Kidney glomerular epithelial cell (primary cell): ENCODE data around the gene SLC49A3.
"Not testable (repeated sequence)": the region's sequence is repeated elsewhere in the genome, so short reads cannot be mapped to it uniquely, and the experiment has no call there.

Experiments
- DNase-seq: peaks from one replicate; lab custom pipeline; 2025; lab: John Stamatoyannopoulos, UW

Gene SLC49A3

DNA sequence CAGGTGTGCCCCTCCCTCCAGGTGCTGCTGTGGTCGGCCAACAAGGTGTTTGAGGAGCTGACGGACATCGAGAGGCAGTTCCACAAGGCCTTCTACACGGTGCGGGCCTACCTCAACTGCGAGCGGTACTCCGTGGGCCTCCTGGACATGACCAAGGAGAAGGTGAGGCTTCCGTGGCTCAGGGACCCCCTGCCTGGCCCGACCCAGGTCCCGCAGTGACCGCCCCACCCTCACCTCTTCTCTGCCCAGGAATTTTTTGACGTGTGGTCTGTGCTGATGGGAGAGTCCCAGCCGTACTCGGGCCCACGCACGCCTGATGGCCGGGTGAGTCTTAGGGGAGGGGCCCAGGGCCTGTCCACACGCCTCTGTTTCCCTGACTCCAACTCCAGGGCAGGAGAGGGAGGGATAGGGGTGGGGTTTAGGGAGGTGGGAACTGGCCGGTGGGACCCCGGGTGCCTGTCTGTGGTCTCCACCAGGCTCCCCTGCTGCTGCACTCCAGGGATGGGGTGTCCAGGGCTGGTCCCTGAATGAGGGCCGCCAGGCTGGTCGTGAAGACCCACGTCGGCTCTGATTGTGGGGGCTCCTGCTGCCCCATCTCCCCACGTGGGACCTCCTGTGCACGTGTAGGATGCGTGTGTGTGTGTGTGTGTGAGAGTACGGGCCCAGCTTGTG is 35.0 kb downstream of the SLC49A3 start:
- DNase-seq, result no peak

DNA sequence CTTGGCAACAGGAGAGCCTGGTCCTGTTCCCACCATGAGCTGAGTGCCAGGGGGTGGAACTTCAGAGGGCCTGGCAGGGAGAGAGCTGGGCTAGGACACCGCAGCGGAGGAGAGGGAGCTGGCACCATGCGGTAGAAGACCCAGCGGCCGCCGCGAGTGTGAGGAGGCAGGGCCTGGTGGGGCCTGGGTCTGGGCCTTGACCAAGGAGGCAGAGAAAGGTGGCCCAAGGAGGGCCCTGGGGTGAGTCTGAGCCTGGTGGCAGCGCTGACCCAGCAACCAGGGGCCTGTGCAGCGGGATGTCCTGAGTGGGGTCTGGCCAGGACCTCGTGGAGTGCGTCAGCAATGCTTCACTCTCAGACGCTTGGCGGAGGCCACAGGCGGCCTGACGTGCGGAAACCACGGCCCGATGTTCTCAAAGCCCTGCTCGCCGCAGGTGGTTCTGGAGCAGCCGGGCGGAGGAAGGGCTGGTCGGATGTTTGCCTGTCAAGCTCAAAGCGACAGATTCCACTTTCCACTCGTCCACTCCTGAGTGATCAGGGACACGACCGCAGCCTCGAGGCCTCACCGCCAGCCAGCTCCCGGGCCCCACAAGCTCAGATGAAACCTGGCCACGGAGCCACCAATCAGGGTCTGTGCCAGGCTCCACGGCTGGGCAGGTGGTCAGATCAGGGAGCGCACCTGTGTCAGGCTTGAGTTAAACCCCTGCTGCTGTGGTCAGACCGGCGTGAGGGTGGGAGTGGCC is 35.7 kb downstream of the SLC49A3 start:
- DNase-seq, result no peak

DNA sequence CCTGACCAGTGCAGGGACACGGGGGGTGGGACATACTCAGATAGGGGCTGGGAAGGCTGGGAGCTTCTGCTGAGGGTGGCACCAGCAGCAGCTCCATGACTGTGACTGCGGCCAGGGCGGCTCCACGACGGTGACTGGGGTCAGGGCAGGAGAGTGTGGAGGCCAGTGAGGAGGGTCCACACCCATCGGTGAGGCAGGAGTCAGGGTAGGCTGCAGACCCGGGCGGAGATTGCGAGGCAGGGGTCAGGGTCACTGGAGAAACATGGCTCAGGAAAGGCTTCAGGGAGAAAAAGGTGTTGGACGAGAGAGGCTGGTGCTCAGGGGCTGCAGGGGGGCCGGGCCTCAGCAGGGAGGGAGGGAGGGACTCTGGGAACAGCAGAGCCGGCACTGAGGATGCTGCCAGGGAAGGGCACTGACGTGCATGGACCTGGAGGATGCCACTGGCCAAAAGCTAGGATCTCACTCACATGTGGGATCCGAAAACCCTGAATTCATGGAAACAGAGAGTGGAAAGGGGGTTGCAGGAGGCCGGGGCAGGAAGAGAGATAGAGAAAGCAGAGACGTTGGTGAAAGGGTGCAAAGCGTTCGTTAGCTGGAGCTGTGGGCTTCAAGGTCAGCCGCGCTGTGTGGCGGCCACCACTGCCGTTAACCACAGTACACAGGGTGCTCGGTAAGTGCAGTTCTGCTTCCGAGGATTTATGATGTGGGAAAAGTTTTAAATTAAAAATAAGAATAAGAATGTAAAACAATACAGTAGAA is 36.9 kb downstream of the SLC49A3 start:
- no peak for DNase-seq

DNA sequence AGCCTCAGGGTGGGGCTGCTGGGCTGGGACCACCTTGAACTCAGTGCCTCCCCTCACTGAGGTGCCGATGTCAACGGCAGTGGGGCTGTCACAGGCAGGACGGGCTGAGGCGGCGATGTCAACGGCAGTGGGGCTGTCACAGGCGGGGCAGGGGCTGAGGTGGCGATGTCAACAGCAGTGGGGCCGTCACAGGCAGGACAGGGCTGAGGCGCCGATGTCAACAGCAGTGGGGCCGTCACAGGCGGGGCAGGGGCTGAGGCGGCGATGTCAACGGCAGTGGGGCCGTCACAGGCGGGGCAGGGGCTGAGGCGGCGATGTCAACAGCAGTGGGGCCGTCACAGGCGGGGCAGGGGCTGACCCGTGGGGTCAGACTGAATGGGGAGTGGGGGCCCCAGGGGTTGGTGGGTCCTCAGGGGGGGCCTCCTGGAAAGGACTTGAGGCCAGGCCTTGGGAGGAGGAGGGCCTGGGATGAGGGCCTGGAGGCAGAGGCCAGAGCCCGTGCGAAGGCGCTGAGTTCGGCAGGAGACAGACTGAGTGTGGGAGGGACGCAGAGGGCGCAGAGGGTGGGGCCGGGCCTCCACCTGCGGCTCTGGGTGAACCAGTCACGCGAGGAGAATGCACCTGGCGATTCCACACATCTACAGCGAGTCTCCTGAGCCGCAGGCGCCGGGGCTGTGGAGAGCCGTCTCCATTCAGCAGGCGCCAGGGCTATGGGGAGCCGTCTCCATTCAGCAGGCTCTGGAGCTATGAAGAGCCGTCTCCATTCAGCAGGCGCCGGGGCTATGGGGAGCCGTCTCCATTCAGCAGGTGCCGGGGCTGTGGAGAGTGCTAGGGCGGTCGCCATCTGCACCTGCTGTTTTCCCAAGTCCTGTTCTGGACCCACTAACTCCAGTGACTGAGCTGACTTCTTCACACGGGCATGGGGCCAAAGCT is 37.7 kb downstream of the SLC49A3 start:
- no peak for DNase-seq

DNA sequence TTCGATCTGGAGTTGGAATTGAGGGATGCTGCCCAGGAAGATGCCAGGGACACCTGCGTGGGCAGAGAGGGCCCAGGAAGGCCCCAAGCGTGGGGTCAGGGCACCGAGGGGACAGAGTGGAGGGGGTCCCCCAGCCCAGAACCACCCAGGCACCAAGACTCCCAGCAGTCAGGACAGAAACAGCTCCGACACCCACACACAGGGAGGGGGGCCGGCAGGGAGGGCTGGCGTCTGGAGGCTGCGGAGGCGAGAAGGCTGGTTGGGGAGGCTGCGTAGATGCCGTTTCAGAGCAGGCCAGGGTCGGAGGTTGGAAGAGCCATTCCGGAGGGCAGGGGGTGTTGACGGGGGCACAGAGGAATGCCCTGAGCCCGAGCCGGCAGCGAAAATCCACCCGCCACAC is 38.5 kb downstream of the SLC49A3 start:
- DNase-seq, result no peak

DNA sequence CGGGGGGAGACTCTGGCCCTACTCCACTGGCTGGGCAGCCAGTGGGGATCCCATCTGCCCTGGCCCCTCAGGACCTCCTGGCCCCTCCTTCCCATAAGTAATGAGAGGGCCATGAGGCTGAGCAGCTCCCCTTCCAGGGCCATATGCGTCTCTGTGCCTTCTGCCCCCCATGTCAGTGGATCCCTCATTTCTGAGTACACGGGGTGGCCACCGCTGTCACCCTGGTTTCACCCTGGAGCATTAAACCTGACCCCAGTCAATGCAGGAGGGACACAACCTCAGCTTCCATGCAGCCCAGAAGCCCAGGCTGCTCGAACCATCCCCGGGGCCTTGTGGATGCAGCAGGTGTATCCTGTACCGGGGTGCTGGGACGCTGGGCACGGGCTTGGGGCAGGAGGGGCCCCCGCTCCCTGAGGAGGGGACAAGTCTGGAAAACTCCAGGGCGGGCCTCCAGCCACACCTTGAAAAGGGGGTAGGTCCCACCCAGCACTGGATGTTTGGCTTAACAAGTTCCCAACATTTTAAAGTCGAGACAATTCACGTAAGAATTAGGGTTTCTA is 39.1 kb downstream of the SLC49A3 start:
- DNase-seq, result no peak

DNA sequence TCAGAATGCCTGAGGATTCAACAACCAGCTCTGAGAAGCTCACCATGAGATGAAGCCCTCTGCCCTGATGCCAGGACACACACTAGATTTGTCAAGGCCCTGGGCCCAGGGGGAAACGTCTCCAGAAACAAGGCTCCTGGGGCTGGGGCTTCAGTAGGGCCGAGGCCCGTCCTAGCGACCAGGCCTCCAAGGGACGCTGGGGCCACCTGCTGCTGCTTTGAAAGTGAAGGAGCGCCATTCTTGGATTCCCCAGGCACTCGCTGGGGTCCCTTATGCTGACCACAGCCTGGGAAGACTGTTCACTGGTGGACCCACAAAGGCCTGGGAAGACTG is 39.7 kb downstream of the SLC49A3 start:
- DNase-seq, result no peak

DNA sequence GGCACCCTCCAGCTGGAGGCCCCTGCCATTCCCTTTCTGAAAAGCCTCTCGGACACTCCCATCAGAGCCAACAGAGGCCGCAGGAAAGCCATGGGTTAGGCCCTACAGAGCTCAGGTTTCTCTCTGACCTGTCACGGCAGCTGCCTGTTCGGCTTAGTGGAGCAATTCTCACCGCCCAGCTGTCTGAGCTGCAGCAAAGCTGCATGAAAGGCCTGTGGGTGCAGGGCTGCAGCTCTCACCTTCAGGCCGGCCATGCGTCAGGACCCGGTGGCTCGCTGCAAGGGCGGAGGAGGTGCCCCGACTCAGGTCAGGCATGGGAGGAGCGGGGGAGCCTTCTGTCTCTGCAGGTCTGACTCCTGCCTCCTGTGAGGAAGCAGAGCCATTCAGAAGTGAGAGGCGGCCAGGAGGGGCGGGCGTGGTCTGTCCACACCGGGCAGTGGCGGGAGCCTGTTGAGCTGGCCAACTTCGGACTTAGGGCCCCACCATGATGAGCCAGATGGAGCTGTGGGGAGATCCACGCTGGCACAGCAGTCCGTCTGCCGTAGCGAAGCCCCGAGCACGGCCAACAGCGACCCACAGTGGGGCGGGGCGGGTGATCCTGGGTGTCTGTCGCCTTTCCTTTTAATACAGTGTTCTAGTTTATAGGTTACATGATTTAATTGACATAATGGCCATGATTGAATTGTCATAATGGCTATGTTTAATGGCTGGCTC is 40.2 kb downstream of the SLC49A3 start:
- DNase-seq, result no peak

DNA sequence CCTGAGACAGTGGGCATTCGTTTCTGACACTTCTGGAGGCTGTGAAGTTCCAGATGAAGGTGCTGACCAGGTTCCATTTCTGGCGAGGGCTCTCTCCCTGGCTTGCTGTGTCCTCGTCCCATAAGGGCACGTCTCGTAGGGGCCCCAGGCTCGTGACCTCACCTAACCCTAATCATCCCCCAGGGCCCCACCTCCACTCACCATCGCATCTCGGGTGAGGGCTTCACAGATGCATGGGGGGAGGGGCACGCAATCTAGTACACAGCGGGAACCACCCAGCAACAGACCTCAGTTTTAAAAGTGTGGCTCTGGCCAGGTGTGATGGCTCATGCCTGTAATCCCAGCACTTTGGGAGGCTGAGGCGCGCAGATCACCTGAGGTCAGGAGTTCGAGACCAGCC is 41.5 kb downstream of the SLC49A3 start:
- no peak for DNase-seq

DNA sequence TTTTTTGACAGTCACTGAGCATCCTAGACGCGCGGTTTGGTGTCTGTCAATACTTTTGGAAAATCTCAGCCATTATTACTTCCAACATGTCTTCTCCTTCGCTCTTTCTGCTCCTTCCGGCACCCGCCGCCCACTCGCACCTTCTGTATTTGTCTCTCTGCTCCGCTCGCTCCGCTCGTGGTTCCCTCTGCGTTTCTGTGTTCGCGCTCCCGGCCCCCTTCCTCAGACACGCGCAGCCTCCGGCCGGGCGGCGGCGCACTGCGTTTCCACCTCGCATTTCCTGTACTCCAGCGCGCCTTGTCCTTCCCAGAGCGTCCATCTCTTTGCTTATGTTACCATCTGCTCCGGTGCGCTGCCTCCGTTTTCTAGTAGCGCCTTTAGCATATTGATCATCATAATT is 42.5 kb downstream of the SLC49A3 start:
- DNase-seq, result no peak

DNA sequence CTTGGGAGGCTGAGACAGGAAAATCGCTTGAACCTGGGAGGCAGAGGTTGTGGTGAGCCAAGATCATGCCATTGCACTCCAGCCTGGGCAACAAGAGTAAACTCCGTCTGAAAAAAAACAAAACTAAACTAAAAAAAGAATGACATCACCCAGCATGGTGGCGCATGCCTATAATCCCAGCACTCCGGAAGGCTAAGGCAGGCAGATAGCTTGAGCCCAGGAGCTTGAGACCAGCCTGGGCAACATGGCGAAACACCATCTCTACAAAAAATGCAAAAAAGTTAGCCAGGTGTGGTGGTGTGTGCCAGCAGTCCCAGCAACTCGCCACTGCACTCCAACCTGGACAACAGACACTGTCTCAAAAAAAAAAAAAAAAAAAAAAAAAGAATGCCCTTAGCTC is 46.6 kb downstream of the SLC49A3 start:
- DNase-seq, result not testable (repeated sequence)

DNA sequence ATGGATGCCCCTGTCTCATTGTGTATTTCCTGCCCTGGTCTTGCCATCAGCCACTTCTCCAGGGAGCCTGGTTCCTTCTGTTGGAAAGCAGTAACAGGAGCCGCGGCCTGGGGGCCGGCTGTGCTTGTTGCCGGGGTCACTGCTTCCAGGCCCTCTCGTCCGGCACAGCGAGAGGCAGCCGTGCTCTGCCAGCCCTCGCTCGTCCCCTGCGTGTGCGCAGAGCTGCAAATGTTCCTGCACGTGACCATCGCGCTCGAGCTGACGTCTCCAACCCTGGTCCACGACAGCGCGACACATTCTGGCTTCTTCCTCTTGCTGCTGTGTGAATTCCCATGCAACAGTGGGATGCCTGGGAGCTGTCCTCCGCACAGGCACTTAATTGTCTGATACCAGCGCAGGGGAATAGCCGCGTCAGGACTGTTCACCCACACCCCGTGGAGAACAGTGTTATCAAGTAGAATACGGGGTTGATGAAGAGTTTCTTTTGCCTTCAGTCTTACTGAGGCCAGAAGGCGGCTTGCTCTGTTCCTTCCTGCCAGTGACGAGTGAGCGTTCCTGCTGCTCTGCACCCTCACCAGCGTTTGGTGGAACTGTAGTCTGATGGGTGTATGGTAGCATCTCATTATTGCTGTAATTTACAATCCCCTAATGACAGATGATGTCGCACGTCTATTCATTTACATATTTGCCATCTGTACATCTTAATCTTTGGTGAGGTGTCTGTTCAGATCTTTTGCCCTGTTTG is 51.2 kb downstream of the SLC49A3 start:
- DNase-seq, result no peak

DNA sequence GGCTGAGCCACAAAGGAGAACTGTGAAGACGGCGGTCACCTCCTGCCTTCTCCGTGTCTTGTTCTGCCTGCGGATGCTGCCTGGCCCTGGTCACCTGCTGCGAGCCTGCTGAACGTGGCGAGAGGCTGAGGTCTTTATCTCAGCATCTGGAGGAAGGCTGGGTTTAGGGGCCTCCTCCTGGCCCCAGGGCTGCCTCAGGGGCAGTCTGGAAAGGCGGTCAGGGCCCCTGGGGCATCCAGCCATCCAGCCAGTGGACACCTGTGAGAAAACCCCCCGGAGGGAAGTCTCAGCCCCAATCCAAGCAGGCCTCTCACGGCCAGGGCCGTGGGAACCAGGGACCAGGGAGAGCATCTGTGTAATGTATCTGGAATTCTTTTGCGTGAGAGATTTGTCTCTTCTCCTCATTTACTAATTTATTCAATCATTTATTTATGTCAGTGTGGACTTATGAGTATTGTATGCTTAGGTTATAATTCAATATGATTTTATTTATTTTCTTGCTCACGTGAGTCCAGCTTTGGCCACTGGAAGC is 52.3 kb downstream of the SLC49A3 start:
- no peak for DNase-seq

DNA sequence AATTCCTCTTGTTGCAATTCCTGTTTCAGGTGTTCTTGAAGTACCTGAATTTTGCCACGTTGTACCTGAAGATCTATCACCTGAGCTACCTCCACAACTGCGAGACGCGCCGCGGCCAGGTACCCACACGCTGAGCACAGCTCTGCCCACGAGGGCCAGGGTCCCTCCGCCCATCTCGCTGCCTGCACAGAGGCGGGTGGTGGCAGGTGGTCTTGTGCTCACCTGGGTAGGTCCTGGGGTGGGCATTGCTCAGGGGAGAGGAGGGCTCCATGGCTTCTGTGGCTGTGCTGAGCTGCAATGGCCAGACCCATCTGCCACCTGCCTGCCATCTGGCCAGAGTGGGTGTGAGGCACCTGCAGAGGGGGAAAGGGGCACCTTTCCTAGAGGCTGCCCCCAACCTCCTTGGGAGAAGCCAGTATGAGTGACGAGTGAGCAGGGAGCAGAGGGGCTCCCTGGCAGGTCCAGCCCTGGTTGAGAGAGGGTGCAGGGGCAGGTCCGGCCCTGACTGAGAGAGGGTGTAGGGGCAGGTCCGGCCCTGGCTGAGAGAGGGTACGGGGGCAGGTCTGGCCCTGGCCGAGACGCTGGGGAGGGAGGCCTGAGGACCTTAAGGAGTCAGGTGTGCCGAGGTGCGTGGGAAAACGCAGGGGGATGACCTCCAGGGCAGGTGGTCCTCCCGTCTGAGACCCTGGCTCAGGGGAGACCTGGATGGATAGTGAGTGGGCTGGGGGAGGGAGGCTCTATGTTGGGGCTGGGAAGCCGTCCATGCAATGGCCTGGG is 52.9 kb downstream of the SLC49A3 start:
- DNase-seq, result no peak

DNA sequence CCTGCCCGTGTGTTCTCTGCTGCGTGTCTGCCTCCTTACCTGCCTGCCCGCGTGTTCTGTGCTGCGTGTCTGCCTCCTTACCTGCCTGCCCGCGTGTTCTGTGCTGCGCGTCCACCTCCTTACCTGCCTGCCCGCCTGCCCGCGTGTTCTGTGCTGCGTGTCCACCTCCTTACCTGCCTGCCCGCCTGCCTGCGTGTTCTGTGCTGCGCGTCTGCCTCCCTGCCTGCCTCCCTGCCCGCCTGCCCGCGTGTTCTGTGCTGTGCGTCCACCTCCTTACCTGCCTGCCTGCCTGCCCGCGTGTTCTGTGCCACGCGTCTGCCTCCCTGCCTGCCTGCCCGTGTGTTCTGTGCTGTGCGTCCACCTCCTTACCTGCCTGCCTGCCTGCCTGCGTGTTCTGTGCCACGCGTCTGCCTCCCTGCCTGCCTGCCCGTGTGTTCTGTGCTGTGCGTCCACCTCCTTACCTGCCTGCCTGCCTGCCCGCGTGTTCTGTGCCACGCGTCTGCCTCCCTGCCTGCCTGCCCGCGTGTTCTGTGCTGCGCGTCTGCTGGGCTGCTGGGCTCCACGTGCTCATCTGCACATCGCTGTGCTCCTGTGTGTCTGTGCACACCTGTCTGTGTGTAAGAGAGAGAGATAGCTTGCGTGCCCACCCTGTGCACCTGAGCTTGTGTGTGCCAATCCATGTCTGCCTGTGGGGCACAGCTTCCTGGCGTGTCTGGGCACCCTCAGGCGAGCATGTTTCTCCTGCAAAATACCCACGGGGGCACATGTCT is 53.7 kb downstream of the SLC49A3 start:
- not testable (repeated sequence) for DNase-seq

DNA sequence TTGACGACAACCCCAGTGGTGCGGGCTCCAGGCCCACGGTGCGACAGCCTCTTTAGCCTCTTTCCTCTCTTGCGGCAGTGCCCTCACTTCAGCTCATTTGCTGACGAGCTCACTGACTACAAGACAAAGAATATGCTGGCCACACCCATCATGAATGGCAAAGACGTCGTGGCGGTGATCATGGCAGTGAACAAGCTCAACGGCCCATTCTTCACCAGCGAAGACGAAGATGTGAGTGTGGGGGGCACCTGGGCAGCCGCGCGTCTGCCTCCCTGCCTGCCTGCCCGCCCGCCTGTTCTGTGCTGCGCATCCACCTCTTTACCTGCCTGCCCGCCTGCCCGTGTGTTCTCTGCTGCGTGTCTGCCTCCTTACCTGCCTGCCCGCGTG is 54.4 kb downstream of the SLC49A3 start:
- no peak for DNase-seq

DNA sequence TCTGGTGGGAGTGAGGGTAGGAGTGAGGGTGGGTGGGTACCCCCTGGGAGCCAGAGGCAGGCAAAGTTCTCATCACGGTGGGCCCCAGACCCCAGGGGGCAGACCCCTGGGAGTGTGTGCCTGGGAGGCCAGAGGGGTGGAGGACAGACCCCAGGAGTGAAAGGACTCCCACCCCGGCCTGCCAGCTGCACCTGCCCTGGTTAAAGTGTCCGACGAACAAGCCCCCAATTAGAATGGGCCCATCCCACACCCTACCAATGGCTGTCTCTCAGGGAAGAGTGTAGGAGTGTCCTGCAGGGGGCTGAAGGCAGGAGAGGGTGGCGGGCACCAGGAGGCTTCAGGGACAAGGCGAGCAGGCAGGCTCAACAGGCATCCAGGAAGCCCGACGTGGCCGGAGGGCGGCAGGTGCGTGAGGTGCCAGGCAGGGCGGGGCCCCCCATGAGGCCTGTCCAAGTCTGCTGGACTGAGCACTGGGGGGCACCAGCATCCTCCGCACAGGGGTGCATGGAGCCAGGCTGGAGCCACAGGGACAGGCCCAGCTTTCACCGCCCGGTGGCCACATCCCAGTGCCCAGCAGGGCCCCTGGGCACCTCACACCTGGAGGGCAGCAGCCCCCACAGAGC is 54.9 kb downstream of the SLC49A3 start:
- DNase-seq, result no peak

DNA sequence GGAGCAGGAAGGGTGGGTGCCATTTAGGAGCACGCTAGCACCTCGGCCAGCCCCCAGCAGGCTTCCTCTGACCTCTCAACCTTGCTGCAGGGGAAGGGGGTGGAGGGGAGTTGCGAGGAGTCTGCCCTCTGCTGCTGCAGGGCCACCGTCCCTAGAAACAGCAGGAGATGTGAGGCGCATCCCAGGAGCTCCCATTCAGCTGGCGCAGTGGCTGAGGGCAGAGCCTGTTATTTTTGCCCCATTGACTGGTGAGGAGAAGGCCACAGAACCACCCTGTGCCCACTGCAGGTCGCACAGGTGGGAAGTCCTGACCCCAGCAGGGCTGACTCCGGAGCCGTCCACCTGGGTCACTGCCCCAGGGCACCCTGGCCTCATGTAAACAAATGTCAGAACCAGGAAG is 55.5 kb downstream of the SLC49A3 start:
- DNase-seq, result no peak
